Astrocyte of the hippocampus (primary cell): ENCODE measurements around the gene ZP4.

Source experiments
- DNase-seq: peaks from one replicate; pipeline ENCODE4 v3.0.0; 2011; ENCODE audit warnings: low read depth, low spot score

The ZP4 gene

GRCh38 chr1:237890822-237891221, at the start of gene ZP4:
ZP4 (minus strand) TSS chr1:237890922; CDS start chr1:237890635, 287 bp downstream.
- no peak for DNase-seq

GRCh38 chr1:237938553-237938952, 47.8 kb upstream of the ZP4 start:
- no peak for DNase-seq

- no peak for DNase-seq
These were observed 47.3 kb upstream of the ZP4 start for GRCh38 chr1:237938068-237938467.

GRCh38 chr1:237932816-237933215, 42.1 kb upstream of the ZP4 start:
- peak; percentile 73 for DNase-seq

- no peak for DNase-seq
These were observed 40.9 kb upstream of the ZP4 start for GRCh38 chr1:237931581-237931980.

GRCh38 chr1:237927198-237927597, 36.5 kb upstream of the ZP4 start:
- no peak for DNase-seq

- no peak for DNase-seq
These were observed 30.6 kb upstream of the ZP4 start for GRCh38 chr1:237921306-237921705.

GRCh38 chr1:237913345-237913744, 22.6 kb upstream of the ZP4 start:
- no peak for DNase-seq

GRCh38 chr1:237911911-237912310, 21.2 kb upstream of the ZP4 start:
- peak; percentile 23 for DNase-seq

- DNase-seq: no peak
These were observed 20.1 kb upstream of the ZP4 start for GRCh38 chr1:237910834-237911233.

GRCh38 chr1:237903961-237904360, 13.2 kb upstream of the ZP4 start:
- no peak for DNase-seq

- DNase-seq: no peak
These were observed 12.4 kb upstream of the ZP4 start for GRCh38 chr1:237902960-237903743.

GRCh38 chr1:237901299-237901934, 10.7 kb upstream of the ZP4 start:
- peak; percentile 15 for DNase-seq

- DNase-seq: no peak
These were observed 4.9 kb upstream of the ZP4 start for GRCh38 chr1:237895630-237896029.

- no peak for DNase-seq
These were observed 3.4 kb upstream of the ZP4 start for GRCh38 chr1:237894131-237894530.

GRCh38 chr1:237891979-237892378, 1.3 kb upstream of the ZP4 start:
- no peak for DNase-seq

- no peak for DNase-seq
These were observed 544 bp upstream of the ZP4 start for GRCh38 chr1:237891266-237891665.

- DNase-seq: no peak
These were observed 306 bp downstream of the ZP4 start for GRCh38 chr1:237890416-237890815.

- DNase-seq: no peak
These were observed 2.6 kb downstream of the ZP4 start for GRCh38 chr1:237888143-237888542.

GRCh38 chr1:237887542-237887941, 3.2 kb downstream of the ZP4 start:
- DNase-seq: no peak

GRCh38 chr1:237884237-237884636, 6.5 kb downstream of the ZP4 start:
- no peak for DNase-seq

GRCh38 chr1:237879195-237879594, 11.5 kb downstream of the ZP4 start:
- DNase-seq: peak; percentile 71

- DNase-seq: no peak
These were observed 12.3 kb downstream of the ZP4 start for GRCh38 chr1:237878406-237878805.
